OCI-LY3 (cell line): Measurements from ENCODE around the gene IPO11.
"Not testable (repeated sequence)": the region's sequence is repeated elsewhere in the genome, so short reads cannot be mapped to it uniquely, and the experiment has no call there.

Source experiments
- EZH2phosphoT487 ChIP-seq: fragments of 200-600 bp; shearing (Covaris generic); IDR thresholded peaks from 2 replicates; pipeline ENCODE4 v1.6.1; 2018; ENCODE audit warnings: antibody characterized with exemption, mixed run types, low read depth
- TF ChIP-seq, protein P1 (sequence below): fragments of 200-600, 300-600 bp; sonication (generic); IDR thresholded peaks from 2 replicates; pipeline ENCODE4 v1.5.1; 2014; ENCODE audit warnings: antibody characterized with exemption, low read length, low read depth

- TF ChIP-seq, protein P1, sequence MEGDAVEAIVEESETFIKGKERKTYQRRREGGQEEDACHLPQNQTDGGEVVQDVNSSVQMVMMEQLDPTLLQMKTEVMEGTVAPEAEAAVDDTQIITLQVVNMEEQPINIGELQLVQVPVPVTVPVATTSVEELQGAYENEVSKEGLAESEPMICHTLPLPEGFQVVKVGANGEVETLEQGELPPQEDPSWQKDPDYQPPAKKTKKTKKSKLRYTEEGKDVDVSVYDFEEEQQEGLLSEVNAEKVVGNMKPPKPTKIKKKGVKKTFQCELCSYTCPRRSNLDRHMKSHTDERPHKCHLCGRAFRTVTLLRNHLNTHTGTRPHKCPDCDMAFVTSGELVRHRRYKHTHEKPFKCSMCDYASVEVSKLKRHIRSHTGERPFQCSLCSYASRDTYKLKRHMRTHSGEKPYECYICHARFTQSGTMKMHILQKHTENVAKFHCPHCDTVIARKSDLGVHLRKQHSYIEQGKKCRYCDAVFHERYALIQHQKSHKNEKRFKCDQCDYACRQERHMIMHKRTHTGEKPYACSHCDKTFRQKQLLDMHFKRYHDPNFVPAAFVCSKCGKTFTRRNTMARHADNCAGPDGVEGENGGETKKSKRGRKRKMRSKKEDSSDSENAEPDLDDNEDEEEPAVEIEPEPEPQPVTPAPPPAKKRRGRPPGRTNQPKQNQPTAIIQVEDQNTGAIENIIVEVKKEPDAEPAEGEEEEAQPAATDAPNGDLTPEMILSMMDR = not testable (repeated sequence)
- not testable (repeated sequence) for TF ChIP-seq EZH2phosphoT487
These were observed 245.2 kb downstream of the IPO11 start for GRCh38 chr5:62657772-62658171.
